Common myeloid progenitor, CD34-positive (primary cell): ENCODE data around the gene HOXA6.

Experiments used
- CTCF ChIA-PET: fragments of 350-600 bp; sonication (Branson Sonifier 250); formaldehyde crosslinking; loops from one replicate; lab custom pipeline; 2021; ENCODE audit warnings: antibody characterized with exemption; lab: Charles Lee
- POLR2A ChIA-PET: fragments of 350-600 bp; sonication (Branson Sonifier 250); formaldehyde crosslinking; loops from one replicate; lab custom pipeline; 2021; ENCODE audit warnings: antibody characterized with exemption; lab: Charles Lee
- DNase-seq, 3 donors: peaks; one replicate each; pipeline versions ENCODE4 v3.0.0 to v3.0.0-alpha.2; 2013
- H3K27ac ChIP-seq, 2 experiments: 1 replicate in 1 of 2; 2 replicates in 1 of 2; pipeline ENCODE4 v1.7.0; 2013; ENCODE audit warnings: inconsistent platforms in 2 of 2, low read length in 2 of 2, mild to moderate bottlenecking in 2 of 2, low read depth in 1 of 2, moderate library complexity in 1 of 2; ENCODE audit not compliant: severe bottlenecking in 2 of 2, insufficient read depth in 1 of 2, poor library complexity in 1 of 2
- H3K27me3 ChIP-seq, 5 experiments: replicated peaks in 2 of 5; 1 replicate in 3 of 5; 2 replicates in 2 of 5; pipeline versions ENCODE4 v1.6.1 to v1.7.0; 2013; ENCODE audit warnings: low read length in 4 of 5, mild to moderate bottlenecking in 2 of 5, moderate library complexity in 2 of 5, inconsistent platforms in 1 of 5; ENCODE audit not compliant: insufficient read depth in 5 of 5, control insufficient read depth in 4 of 5
- H3K36me3 ChIP-seq, 4 experiments: 1 replicate in 2 of 4; 2 replicates in 2 of 4; pipeline versions ENCODE4 v1.6.1 to v1.7.0; 2013; ENCODE audit warnings: low read length in 3 of 4, control low read depth in 1 of 4, mild to moderate bottlenecking in 1 of 4; ENCODE audit not compliant: control insufficient read depth in 4 of 4, insufficient read depth in 4 of 4
- H3K4me1 ChIP-seq, 4 experiments: 1 replicate in 3 of 4; 2 replicates in 1 of 4; pipeline versions ENCODE4 v1.6.1 to v1.7.1; 2013; ENCODE audit warnings: low read length in 3 of 4, mild to moderate bottlenecking in 3 of 4, control low read depth in 1 of 4, inconsistent platforms in 1 of 4, moderate library complexity in 1 of 4; ENCODE audit not compliant: control insufficient read depth in 4 of 4, insufficient read depth in 4 of 4; ENCODE audit errors: control extremely low read depth in 1 of 4
- H3K4me3 ChIP-seq, 7 experiments: 1 replicate in 4 of 7; 2 replicates in 3 of 7; pipeline versions ENCODE4 v1.5.1 to v1.7.0; 2013; ENCODE audit warnings: mild to moderate bottlenecking in 7 of 7, low read length in 6 of 7, moderate library complexity in 6 of 7, inconsistent platforms in 2 of 7, low read depth in 2 of 7, control low read depth in 1 of 7; ENCODE audit not compliant: insufficient read depth in 4 of 7, control insufficient read depth in 1 of 7; ENCODE audit errors: extremely low read depth in 1 of 7
- H3K9me3 ChIP-seq, 5 experiments: 1 replicate in 4 of 5; 2 replicates in 1 of 5; pipeline versions ENCODE4 v1.6.1 to v1.7.1; 2013; ENCODE audit warnings: low read length in 4 of 5, mild to moderate bottlenecking in 2 of 5, inconsistent platforms in 1 of 5, low read depth in 1 of 5, moderate library complexity in 1 of 5; ENCODE audit not compliant: control insufficient read depth in 4 of 5, insufficient read depth in 2 of 5; ENCODE audit errors: control extremely low read depth in 1 of 5
- WGBS: methylation state at CpG from one replicate; pipeline ENCODE4 v1.1.5; 2013; ENCODE audit not compliant: insufficient coverage; 5-methylcytosine and 5-hydroxymethylcytosine counted together

Gene HOXA6

GRCh38 chr7:27170426-27171324, 23.1 kb upstream of the HOXA6 start:
- Histone ChIP-seq H3K9me3 (no peaks in the 10 kb centered on the region), H3K27ac (peak overlapping the region; percentile 92 to 96), H3K27me3 (peaks cover 0 to under 1% (median 0%) of the 10 kb centered on the region in 5 experiments), H3K4me1 (peaks cover 9 to 71% (median 49%) of the 10 kb centered on the region in 4 experiments), H3K4me3 (peak overlapping the region in 6 of 7 experiments; percentile 78 to 100 (median 90)), H3K36me3 (peaks cover 0 to 34% (median 4%) of the 10 kb centered on the region in 4 experiments)
- POLR2A ChIA-PET, result interaction anchor here (0.7 to 2.4 kb wide), 5 partner anchors 10 to 20 kb away, joined by 3 to 6 read pairs (median 3); partner anchors contain the start of gene HOXA3
- 0% methylated on average over 1 of the region's 11 CpGs for WGBS
- peak in 1 of 3 donors; percentile 15 for DNase-seq
- CTCF ChIA-PET, result interaction anchor here (0.8 to 11.1 kb wide), 10 partner anchors 8 to 801 kb away, joined by 3 to 84 read pairs (median 4); partner anchors contain the start of gene HOXA7

DNA sequence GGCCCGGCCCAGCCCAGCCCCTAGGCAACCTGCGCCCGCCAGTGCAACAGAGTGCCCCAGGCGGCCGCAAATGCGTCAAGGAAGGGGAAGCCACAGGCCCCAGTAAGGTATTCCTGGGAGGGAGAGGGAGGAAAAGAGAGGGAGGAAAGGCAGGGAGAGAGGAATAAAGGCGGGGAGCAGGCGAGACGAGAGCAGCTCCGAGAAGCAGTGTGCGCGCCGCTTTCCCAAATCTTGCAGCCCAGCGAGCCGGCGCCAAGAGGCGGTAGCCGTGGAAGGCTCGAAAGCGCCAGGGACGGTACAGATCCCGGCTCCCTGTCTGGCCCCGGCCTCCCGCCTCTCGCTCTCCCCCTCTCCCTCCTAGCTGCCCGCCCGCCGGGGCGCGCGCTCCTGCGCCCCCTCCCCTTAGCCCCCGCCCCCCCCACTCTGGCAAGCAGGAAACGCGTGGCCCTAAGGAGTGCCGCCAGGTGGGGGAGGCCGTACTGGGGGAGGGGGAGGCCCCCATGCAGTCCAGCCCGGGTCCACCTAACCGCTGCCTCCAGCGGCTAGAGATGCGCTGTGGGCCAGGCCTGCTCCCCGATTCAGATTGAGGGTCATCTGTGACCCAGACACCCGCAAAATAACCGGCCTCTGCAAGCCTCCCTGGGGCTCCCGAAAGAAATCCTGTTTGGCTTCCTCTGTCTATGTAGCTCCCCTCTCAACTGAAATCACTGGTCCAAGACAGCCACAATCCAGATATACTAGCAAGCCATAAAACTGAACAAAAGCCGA, 22.3 kb upstream of the HOXA6 start:
- Histone ChIP-seq H3K36me3 (peaks cover 0 to 37% (median 4%) of the 10 kb centered on the region in 4 experiments), H3K9me3 (no peaks in the 10 kb centered on the region), H3K27me3 (no peaks in the 10 kb centered on the region), H3K4me3 (peak overlapping the region; percentile 28 to 100 (median 87)), H3K4me1 (peaks cover 9 to 69% (median 51%) of the 10 kb centered on the region in 4 experiments), H3K27ac (peak overlapping the region; percentile 92 to 96)
- ChIA-PET POLR2A (interaction anchor here (0.7 to 2.4 kb wide), 5 partner anchors 9 to 969 kb away, joined by 3 to 6 read pairs (median 4); partner anchors contain the start of genes CBX3 and HNRNPA2B1), CTCF (interaction anchor here (0.8 to 11.1 kb wide), 11 partner anchors 7 to 800 kb away, joined by 3 to 84 read pairs (median 4); partner anchors contain the start of gene HOXA7)
- 0% methylated on average over 30 of the region's 46 CpGs for WGBS
- peak in 2 of 3 donors; percentile 63 to 73 for DNase-seq

DNA sequence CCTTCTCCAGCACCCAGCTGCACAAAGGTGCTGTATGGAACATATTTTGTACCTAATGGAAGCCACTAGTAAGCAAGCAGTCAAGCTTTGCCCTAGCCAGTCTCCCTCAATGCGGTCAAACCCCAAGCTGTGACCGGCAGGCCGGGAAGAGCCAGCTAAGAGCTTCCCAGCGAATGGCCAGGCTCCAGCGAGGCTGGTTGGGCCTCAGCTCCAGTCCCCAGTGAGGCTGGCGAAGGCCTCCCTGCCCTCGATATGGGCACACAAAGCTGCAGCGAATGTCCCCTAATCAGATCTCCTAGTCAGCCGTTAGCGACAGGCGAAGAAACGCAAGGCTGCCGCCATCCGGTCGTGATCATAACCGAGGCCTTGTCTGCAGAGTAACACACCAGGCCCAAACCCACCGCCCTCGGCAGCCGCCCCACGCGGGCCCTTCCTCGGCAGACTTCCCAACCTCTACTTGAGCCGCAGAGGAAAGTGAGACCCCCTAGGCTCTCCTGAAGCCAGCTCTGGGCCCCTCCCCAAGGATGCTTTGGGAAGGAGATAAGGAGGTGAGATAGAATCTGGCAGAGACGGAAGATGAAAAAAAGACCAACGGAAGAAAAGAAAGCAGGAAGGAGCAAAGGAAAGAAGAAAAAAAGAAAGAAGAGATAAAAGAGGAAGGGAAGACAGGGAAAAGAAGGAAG, 20.8 kb upstream of the HOXA6 start:
- Histone ChIP-seq H3K4me1 (peaks cover 9 to 73% (median 48%) of the 10 kb centered on the region in 4 experiments), H3K4me3 (peak overlapping the region; percentile 28 to 100 (median 87)), H3K27ac (peak overlapping the region; percentile 92 to 96), H3K27me3 (no peaks in the 10 kb centered on the region), H3K36me3 (peaks cover 0 to 51% (median 11%) of the 10 kb centered on the region in 4 experiments), H3K9me3 (no peaks in the 10 kb centered on the region)
- CTCF ChIA-PET, result interaction anchor here (0.6 to 2.2 kb wide), 18 partner anchors 8 to 1043 kb away, joined by 3 to 15 read pairs (median 4); partner anchors contain the start of genes HOXA11, HOXA3 and HOXA7
- WGBS, result 0% methylated on average over 16 of the region's 25 CpGs
- POLR2A ChIA-PET, result interaction anchor here (0.5 to 1.7 kb wide), 9 partner anchors 9 to 796 kb away, joined by 3 to 9 read pairs (median 3); partner anchors contain the start of gene HOXA3
- DNase-seq, result peak; percentile 89 to 96 (median 93)

- H3K4me1 ChIP-seq, result peaks cover 12 to 72% (median 46%) of the 10 kb centered on the region in 4 experiments
These were observed 20.3 kb upstream of the HOXA6 start for GRCh38 chr7:27167916-27168264.

DNA sequence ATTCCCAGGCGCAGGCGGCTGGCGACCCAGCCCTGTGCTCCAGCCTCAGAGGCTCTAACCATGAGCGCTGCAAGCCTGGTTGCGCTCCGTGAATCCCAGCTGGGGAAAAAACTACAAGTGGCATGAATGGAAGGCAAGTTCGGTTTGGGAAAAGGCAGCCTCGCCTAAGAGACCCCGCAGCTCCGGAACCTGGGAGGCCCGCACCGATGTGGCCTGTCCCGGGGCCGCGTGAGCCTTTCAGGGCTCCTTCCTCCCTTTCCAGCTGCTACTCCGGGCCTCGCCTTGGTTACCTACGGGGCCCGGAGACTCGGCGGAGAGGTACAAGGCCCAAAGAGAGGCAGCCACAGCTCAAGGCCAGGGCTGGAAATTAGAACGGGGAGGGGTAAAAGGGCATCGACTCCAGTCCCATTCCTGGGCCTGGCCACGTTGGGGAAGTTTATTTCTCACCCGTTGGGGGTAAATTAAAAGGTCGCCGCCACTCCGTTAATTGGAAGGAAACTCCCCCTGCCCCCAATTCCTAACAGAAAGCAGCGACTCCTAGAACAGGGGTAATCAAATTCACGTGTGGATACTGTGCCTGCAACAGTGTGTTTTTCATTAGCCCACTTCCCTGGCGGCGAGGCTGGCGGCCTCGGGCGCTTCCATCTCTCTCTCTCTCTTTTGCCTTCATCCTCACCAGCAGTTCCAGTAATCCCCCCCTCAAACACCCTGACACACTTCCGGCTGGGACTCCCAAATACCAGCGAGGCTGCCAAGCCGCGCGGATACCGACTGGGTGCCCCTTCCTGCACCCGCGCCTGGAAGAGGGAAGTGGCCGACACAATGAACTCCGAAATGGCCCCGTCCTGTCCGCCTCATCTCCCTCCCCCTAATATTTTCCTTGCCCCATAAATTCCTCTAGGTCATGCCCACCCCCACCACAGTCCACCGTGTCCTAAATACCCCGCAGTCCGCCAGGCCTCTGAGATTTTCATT, 19.2 kb upstream of the HOXA6 start:
- no peaks in the 10 kb centered on the region for H3K27me3 ChIP-seq
- peaks cover 19 to 72% (median 45%) of the 10 kb centered on the region in 4 experiments for H3K4me1 ChIP-seq
- H3K27ac ChIP-seq, result peak overlapping the region; percentile 92 to 96
- H3K4me3 ChIP-seq, result peak overlapping the region; percentile 34 to 100 (median 87)
- DNase-seq, result peak in 1 of 3 donors; percentile 58
- ChIA-PET POLR2A (interaction anchor here (0.8 to 2.1 kb wide), 4 partner anchors 10 to 16 kb away, joined by 3 to 9 read pairs (median 6); partner anchors contain the start of genes HOXA3 and HOXA7), CTCF (interaction anchor here (0.7 to 2.2 kb wide), 11 partner anchors 10 to 795 kb away, joined by 3 to 12 read pairs (median 6); partner anchors contain the start of genes HOXA11, HOXA3 and HOXA7)
- WGBS, result 5% methylated on average over 41 of the region's 50 CpGs
- H3K9me3 ChIP-seq, result no peaks in the 10 kb centered on the region
- H3K36me3 ChIP-seq, result peaks cover 0 to 61% (median 15%) of the 10 kb centered on the region in 4 experiments

More at GRCh38 chr7:27167916-27168264, 20.3 kb upstream of the HOXA6 start:
- Histone ChIP-seq H3K4me3 (peak overlapping the region in 6 of 7 experiments; percentile 75 to 100 (median 90)), H3K9me3 (no peaks in the 10 kb centered on the region), H3K27me3 (no peaks in the 10 kb centered on the region), H3K36me3 (peaks cover 0 to 56% (median 13%) of the 10 kb centered on the region in 4 experiments), H3K27ac (peak overlapping the region; percentile 92 to 96)
- ChIA-PET CTCF (interaction anchor here (0.6 to 2.2 kb wide), 13 partner anchors 9 to 799 kb away, joined by 3 to 15 read pairs (median 5); partner anchors contain the start of genes HOXA11 and HOXA7), POLR2A (interaction anchor here (0.8 to 1.7 kb wide), 4 partner anchors 15 to 796 kb away, joined by 3 to 9 read pairs (median 3); partner anchors contain the start of gene HOXA3)
- 0% methylated on average over 4 of the region's 4 CpGs for WGBS
- no peak for DNase-seq
